Colonic mucosa (tissue), 4 donors: ENCODE measurements around the gene PIR. TPM values are rescaled to one million over a fixed set of nuclear protein-coding genes. Genes with fewer than 3 reads are reported as not detected.

Source experiments
- DNase-seq: peaks from one replicate; pipeline ENCODE4 v3.0.0-alpha.2; 2020
- H3K27ac ChIP-seq: fragments of 200-600 bp; one replicate; pipeline ENCODE4 v1.8.0; 2021
- H3K27me3 ChIP-seq: fragments of 200-600 bp; one replicate; pipeline ENCODE4 v1.8.0; 2021
- H3K36me3 ChIP-seq: fragments of 200-600 bp; one replicate; pipeline ENCODE4 v1.8.0; 2021
- H3K4me1 ChIP-seq: fragments of 200-600 bp; one replicate; pipeline ENCODE4 v1.8.0; 2021; ENCODE audit warnings: mild to moderate bottlenecking
- H3K4me3 ChIP-seq: fragments of 200-600 bp; one replicate; pipeline ENCODE4 v1.8.0; 2021
- H3K9ac ChIP-seq, 2 donors: one replicate each; pipeline ENCODE4 v1.7.0; 2013; ENCODE audit warnings: control low read depth in 2 of 2, low read depth in 2 of 2, low read length in 2 of 2
- H3K9me3 ChIP-seq: fragments of 200-600 bp; one replicate; pipeline ENCODE4 v1.8.0; 2021
- CTCF ChIP-seq: fragments of 200-600 bp; IDR thresholded peaks from one replicate; pipeline ENCODE4 v1.8.0; 2022; ENCODE audit warnings: antibody characterized with exemption, mild to moderate bottlenecking
- intact Hi-C: fragments of 100-400 bp; cut with DNase I; formaldehyde crosslinking; loops from one replicate; pipeline ENCODE4 v1.14.1; 2022
- total RNA-seq, 2 donors: library from RNA; stranded (reverse); fragmentation: NEBNext Ultra II Directional in 1 of 2; extraction: Animal tissue kit (Norgen Biotek cat#: 25700) in 1 of 2; gene quantifications; one replicate each; pipeline ENCODE4 v1.2.1, GENCODE V29; 2021
- donor health status: healthy.
- donor health status: DM: no; HTN: no; CAD: no.
- donor health status: DM: no; HTN: no; CAD: no.

Gene PIR
- total RNA-seq, 2 donors from 2014 or later, result 10.3 to 20.6 TPM

- Histone ChIP-seq H3K9ac (no peak overlapping the region), H3K27me3 (no peaks in the 10 kb centered on the region), H3K9me3 (no peaks in the 10 kb centered on the region), H3K36me3 (no peaks in the 10 kb centered on the region), H3K4me3 (no peak overlapping the region), H3K27ac (no peak overlapping the region), H3K4me1 (no peaks in the 10 kb centered on the region)
- no peak for DNase-seq
- TF ChIP-seq CTCF, result no peak
- intact Hi-C loops, result no loop called here
These were observed 133.4 kb downstream of the PIR start for GRCh38 chrX:15359701-15360100.

GRCh38 chrX:15358533-15358932 is 134.6 kb downstream of the PIR start:
- H3K4me3 ChIP-seq, result no peak overlapping the region
- H3K4me1 ChIP-seq, result no peaks in the 10 kb centered on the region
- no peak for TF ChIP-seq CTCF
- H3K27me3 ChIP-seq, result no peaks in the 10 kb centered on the region
- intact Hi-C loops, result no loop called here
- no peaks in the 10 kb centered on the region for H3K9me3 ChIP-seq
- no peaks in the 10 kb centered on the region for H3K36me3 ChIP-seq
- H3K9ac ChIP-seq, result no peak overlapping the region
- DNase-seq, result no peak
- H3K27ac ChIP-seq, result no peak overlapping the region

- Histone ChIP-seq H3K9me3 (no peaks in the 10 kb centered on the region), H3K4me3 (no peak overlapping the region), H3K4me1 (no peaks in the 10 kb centered on the region), H3K9ac (no peak overlapping the region), H3K27ac (no peak overlapping the region), H3K27me3 (no peaks in the 10 kb centered on the region), H3K36me3 (no peaks in the 10 kb centered on the region)
- DNase-seq, result no peak
- no peak for TF ChIP-seq CTCF
- intact Hi-C loops, result no loop called here
These were observed 136.7 kb downstream of the PIR start for GRCh38 chrX:15356444-15356843.

GRCh38 chrX:15350329-15350996 is 142.7 kb downstream of the PIR start:
- H3K9me3 ChIP-seq, result no peaks in the 10 kb centered on the region
- no peak overlapping the region for H3K27ac ChIP-seq
- DNase-seq, result no peak
- TF ChIP-seq CTCF, result no peak
- intact Hi-C loops, result no loop called here
- no peak overlapping the region for H3K9ac ChIP-seq
- no peak overlapping the region for H3K4me3 ChIP-seq
- no peaks in the 10 kb centered on the region for H3K4me1 ChIP-seq
- H3K36me3 ChIP-seq, result no peaks in the 10 kb centered on the region
- no peaks in the 10 kb centered on the region for H3K27me3 ChIP-seq

GRCh38 chrX:15349046-15349445 is 144.1 kb downstream of the PIR start:
- peak; percentile 23 for DNase-seq
- H3K4me3 ChIP-seq, result no peak overlapping the region
- H3K9me3 ChIP-seq, result no peaks in the 10 kb centered on the region
- H3K27me3 ChIP-seq, result no peaks in the 10 kb centered on the region
- TF ChIP-seq CTCF, result peak; percentile 42
- no peak overlapping the region for H3K27ac ChIP-seq
- H3K36me3 ChIP-seq, result no peaks in the 10 kb centered on the region
- intact Hi-C loops, result loop anchor here (10.0 kb wide), 1 partner anchor 216 kb away; no protein-coding TSS in a partner anchor
- H3K9ac ChIP-seq, result no peak overlapping the region
- no peaks in the 10 kb centered on the region for H3K4me1 ChIP-seq
